Esophagus muscularis mucosa (tissue), 4 donors: ENCODE measurements around the gene PPP3CA. TPM values are rescaled to one million over a fixed set of nuclear protein-coding genes. Genes with fewer than 3 reads are reported as not detected.

Source experiments
- DNase-seq: peaks from one replicate; pipeline ENCODE4 v3.0.0-alpha.2; 2017; ENCODE audit errors: extremely low spot score
- H3K27ac ChIP-seq, 4 donors: fragments of 200-600 bp; sonication (generic); replicated peaks in 1 of 4; 1 replicate in 3 of 4; 2 replicates in 1 of 4; pipeline ENCODE4 v1.5.1; 2016 to 2019; ENCODE audit warnings: mild to moderate bottlenecking in 1 of 4
- H3K27me3 ChIP-seq, 4 donors: fragments of 200-600 bp; sonication (generic); one replicate each; pipeline versions ENCODE4 v1.5.1 to v1.6.0; 2016 to 2019
- H3K36me3 ChIP-seq, 4 donors: fragments of 200-600 bp; sonication (generic); one replicate each; pipeline ENCODE4 v1.5.1; 2016 to 2019
- H3K4me1 ChIP-seq, 4 donors: fragments of 200-600 bp; sonication (generic); one replicate each; pipeline ENCODE4 v1.5.1; 2016 to 2019
- H3K4me3 ChIP-seq, 4 donors: fragments of 200-600 bp; sonication (generic); 1 replicate in 2 of 4; 2 replicates in 2 of 4; pipeline ENCODE4 v1.5.1; 2016 to 2019; ENCODE audit warnings: mild to moderate bottlenecking in 4 of 4, moderate library complexity in 1 of 4
- H3K9me3 ChIP-seq, 4 donors: fragments of 200-600 bp; sonication (generic); 1 replicate in 3 of 4; 2 replicates in 1 of 4; pipeline ENCODE4 v1.5.1; 2016 to 2019
- EP300 ChIP-seq: sonication (generic); formaldehyde crosslinking; IDR thresholded peaks from one replicate; pipeline ENCODE4 v1.6.1; 2017; ENCODE audit warnings: antibody characterized with exemption
- POLR2A ChIP-seq: fragments of 450-650 bp; IDR thresholded peaks from one replicate; pipeline ENCODE4 v1.6.1; 2017; ENCODE audit warnings: antibody characterized with exemption, moderate library complexity, mild to moderate bottlenecking, low read depth
- POLR2AphosphoS5 ChIP-seq, 2 donors: sonication (generic); formaldehyde crosslinking; IDR thresholded peaks; one replicate each; pipeline ENCODE4 v1.6.1; 2017; ENCODE audit warnings: antibody characterized with exemption in 2 of 2
- WGBS: methylation state at CpG from one replicate; pipeline ENCODE4 v1.1.5; 2018; 5-methylcytosine and 5-hydroxymethylcytosine counted together
- intact Hi-C: fragments of 100-400 bp; cut with DNase I; formaldehyde crosslinking; loops from one replicate; pipeline ENCODE4 v1.15.1; 2023
- total RNA-seq, 4 donors: library from RNA; depleted of rRNA; stranded (reverse); fragments of >200 nt; gene quantifications; one replicate each; pipeline versions ENCODE4 v1.1.0 to v1.2.1, GENCODE V29; 2016
- TF ChIP-seq, protein P1 (sequence below), 3 experiments: fragments of 200-600 bp in 2 of 3; fragments of 450-650 bp in 1 of 3; sonication (generic) in 2 of 3; IDR thresholded peaks; one replicate each; pipeline ENCODE4 v1.5.1; 2017 to 2019; ENCODE audit warnings: antibody characterized with exemption in 3 of 3, mild to moderate bottlenecking in 2 of 3, moderate library complexity in 1 of 3

PPP3CA gene
- total RNA-seq, 4 donors from 2014 or later, result 21.3 to 31.6 (median 23.3) TPM

DNA sequence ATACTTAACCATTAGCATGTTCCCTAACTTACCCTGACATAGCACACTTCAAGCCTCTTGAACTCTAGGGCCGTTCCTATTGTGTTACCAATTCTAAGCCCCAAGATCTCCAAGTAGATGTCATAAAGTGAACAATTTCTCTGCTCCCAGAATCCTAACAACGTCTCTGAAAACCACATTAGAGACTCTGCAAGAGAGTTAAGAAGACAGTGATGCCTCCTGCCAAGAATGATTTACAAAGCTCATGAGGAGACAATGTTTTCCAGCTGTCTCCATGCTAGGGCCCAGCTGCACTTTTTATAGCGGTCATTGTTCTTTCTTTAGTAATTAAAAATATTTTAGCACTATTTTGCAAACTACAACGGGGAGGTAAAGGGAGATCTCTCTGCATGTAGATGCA is 358.4 kb downstream of the PPP3CA start:
- intact Hi-C loops, result no loop called here
- WGBS, result 69% methylated on average over 4 of the region's 4 CpGs

DNA sequence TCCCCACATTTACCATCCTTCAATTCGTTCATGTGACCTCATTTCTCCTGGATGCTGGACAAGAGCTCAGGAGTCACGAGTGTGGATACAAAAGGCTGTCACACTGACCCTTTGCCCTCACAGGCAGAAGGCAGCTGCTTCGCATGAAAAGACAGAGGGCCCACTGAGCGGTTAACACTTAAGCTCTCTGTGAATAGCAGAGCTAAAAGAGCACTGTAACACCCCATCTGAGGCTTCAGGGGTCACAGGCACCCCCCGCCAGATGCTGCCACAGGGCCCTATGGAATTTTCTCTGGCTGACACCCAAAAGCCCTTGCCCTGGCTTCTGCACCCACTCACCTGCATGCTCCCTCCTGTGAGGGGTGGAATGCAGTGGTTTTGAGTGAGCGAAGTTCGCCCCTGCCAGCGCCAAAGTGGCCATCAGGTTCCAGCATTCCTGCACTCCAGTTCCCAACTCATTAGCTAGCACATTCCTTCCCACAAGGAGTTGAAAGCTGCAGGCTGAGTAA is 360.9 kb downstream of the PPP3CA start:
- H3K4me1 ChIP-seq, result peaks cover 0 to 16% (median 6%) of the 10 kb centered on the region in 4 donors
- H3K27me3 ChIP-seq, result no peaks in the 10 kb centered on the region
- H3K4me3 ChIP-seq, result no peak overlapping the region
- WGBS, result 82% methylated on average over 8 of the region's 8 CpGs
- no peak for DNase-seq
- TF ChIP-seq POLR2AphosphoS5 (IDR thresholded peaks at IDR 0.05) (no peak), POLR2A (no peak), EP300 (no peak)
- TF ChIP-seq, protein P1, sequence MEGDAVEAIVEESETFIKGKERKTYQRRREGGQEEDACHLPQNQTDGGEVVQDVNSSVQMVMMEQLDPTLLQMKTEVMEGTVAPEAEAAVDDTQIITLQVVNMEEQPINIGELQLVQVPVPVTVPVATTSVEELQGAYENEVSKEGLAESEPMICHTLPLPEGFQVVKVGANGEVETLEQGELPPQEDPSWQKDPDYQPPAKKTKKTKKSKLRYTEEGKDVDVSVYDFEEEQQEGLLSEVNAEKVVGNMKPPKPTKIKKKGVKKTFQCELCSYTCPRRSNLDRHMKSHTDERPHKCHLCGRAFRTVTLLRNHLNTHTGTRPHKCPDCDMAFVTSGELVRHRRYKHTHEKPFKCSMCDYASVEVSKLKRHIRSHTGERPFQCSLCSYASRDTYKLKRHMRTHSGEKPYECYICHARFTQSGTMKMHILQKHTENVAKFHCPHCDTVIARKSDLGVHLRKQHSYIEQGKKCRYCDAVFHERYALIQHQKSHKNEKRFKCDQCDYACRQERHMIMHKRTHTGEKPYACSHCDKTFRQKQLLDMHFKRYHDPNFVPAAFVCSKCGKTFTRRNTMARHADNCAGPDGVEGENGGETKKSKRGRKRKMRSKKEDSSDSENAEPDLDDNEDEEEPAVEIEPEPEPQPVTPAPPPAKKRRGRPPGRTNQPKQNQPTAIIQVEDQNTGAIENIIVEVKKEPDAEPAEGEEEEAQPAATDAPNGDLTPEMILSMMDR (IDR thresholded peaks at IDR 0.05), result no peak
- intact Hi-C loops, result no loop called here
- H3K36me3 ChIP-seq, result no peaks in the 10 kb centered on the region
- H3K9me3 ChIP-seq, result no peaks in the 10 kb centered on the region
- no peak overlapping the region for H3K27ac ChIP-seq

More for the DNA sequence above, 358.4 kb downstream of the PPP3CA start:
- TF ChIP-seq POLR2AphosphoS5 (IDR thresholded peaks at IDR 0.05) (no peak), EP300 (no peak), POLR2A (no peak)
- TF ChIP-seq, protein P1 (IDR thresholded peaks at IDR 0.05), result no peak
- Histone ChIP-seq H3K4me1 (no peaks in the 10 kb centered on the region), H3K27me3 (no peaks in the 10 kb centered on the region), H3K4me3 (no peak overlapping the region), H3K9me3 (no peaks in the 10 kb centered on the region), H3K36me3 (no peaks in the 10 kb centered on the region), H3K27ac (no peak overlapping the region)
- no peak for DNase-seq

DNA sequence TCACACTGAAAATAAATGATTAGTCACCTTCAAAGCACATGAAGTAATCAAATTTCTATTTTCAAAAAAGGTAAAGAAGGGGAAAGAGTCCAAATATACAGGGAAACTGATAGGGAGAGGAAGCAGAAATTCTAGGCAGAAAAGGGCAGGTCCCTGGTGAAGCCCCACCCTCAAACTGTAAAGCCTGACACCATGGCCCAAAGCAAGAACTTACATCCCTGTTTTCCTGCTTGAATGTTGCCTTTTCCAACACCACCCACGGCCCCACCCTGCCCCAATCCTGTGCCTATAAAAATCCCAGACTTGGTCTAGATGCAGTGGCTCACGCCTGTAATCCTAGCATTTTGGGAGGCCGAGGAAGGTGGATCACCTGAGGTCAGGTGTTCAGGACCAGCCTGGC is 361.8 kb downstream of the PPP3CA start:
- no peaks in the 10 kb centered on the region for H3K36me3 ChIP-seq
- DNase-seq, result no peak
- intact Hi-C loops, result no loop called here
- no peaks in the 10 kb centered on the region for H3K27me3 ChIP-seq
- H3K4me3 ChIP-seq, result no peak overlapping the region
- TF ChIP-seq, protein P1 (IDR thresholded peaks at IDR 0.05), result no peak
- TF ChIP-seq EP300, result no peak
- no peak for TF ChIP-seq POLR2A
- no peak for TF ChIP-seq POLR2AphosphoS5 (IDR thresholded peaks at IDR 0.05)
- H3K9me3 ChIP-seq, result no peaks in the 10 kb centered on the region
- H3K27ac ChIP-seq, result no peak overlapping the region
- 94% methylated on average over 3 of the region's 3 CpGs for WGBS
- peaks cover 0 to 20% (median 9%) of the 10 kb centered on the region in 4 donors for H3K4me1 ChIP-seq

DNA sequence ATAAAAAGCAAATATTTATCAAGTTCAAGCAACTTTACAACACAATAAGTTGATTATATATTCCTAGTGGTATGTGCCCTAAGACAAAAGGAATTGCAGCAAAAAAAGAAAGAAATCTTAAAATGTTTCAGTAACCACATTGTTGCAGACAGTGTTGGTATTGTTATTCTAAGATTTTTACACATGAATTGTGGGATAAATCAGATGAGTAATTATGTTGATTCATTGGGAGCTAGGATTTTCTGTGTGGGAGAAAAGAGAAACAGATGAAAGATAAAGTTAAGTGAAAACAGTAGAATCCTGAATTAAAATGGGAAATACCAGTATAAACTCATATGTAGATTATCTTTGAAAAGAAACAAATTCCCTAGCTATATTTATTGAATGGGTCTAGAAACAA is 362.4 kb downstream of the PPP3CA start:
- no peak for DNase-seq
- H3K27ac ChIP-seq, result no peak overlapping the region
- H3K4me3 ChIP-seq, result no peak overlapping the region
- H3K36me3 ChIP-seq, result no peaks in the 10 kb centered on the region
- no peak for TF ChIP-seq POLR2AphosphoS5 (IDR thresholded peaks at IDR 0.05)
- TF ChIP-seq EP300, result no peak
- TF ChIP-seq POLR2A, result no peak
- TF ChIP-seq, protein P1 (IDR thresholded peaks at IDR 0.05), result no peak
- H3K27me3 ChIP-seq, result no peaks in the 10 kb centered on the region
- H3K9me3 ChIP-seq, result no peaks in the 10 kb centered on the region
- intact Hi-C loops, result no loop called here
- H3K4me1 ChIP-seq, result peaks cover 0 to 20% (median 9%) of the 10 kb centered on the region in 4 donors

DNA sequence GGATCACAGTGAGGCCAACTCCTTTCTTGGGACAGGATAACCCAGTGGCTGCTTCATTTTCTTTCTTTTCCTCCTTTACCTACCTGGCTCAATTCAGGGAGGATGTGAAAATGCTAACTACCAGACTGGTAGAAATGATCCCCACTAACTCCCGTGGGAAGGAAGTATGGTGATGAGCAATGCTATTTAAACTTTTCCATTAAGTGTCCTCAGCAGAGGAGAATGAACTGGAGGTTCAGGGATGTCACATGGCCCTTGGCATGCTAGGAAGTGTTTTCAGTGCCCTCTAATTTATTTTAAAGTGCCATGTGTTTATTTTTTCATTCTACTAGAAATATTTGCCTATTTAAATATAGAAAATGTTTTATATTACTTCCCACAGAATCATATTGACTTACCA is 363.9 kb downstream of the PPP3CA start:
- 48% methylated on average over 1 of the region's 1 CpG for whole genome bisulfite sequencing
- TF ChIP-seq, protein P1 (IDR thresholded peaks at IDR 0.05), result no peak
- TF ChIP-seq EP300 (no peak), POLR2A (no peak), POLR2AphosphoS5 (IDR thresholded peaks at IDR 0.05) (no peak)
- H3K27me3 ChIP-seq, result no peaks in the 10 kb centered on the region
- DNase-seq, result no peak
- no peak overlapping the region for H3K27ac ChIP-seq
- intact Hi-C loops, result no loop called here
- peaks cover 0 to 22% (median 9%) of the 10 kb centered on the region in 4 donors for H3K4me1 ChIP-seq
- H3K9me3 ChIP-seq, result no peaks in the 10 kb centered on the region
- no peak overlapping the region for H3K4me3 ChIP-seq
- H3K36me3 ChIP-seq, result no peaks in the 10 kb centered on the region
